CD4-positive, alpha-beta T cell treated with Interleukin-12 subunit alpha and Interleukin-12 subunit beta, for 1 hour (primary cell): ENCODE data around the gene ICA1L.
"Not testable (repeated sequence)": the region's sequence is repeated elsewhere in the genome, so short reads cannot be mapped to it uniquely, and the experiment has no call there.

Experiments used
- DNase-seq: peaks from one replicate; pipeline ENCODE4 v3.0.0-alpha.2; 2020

ICA1L gene

GRCh38 chr2:202847693-202848524 lies 23.7 kb downstream of the ICA1L start:
- no peak for DNase-seq

- DNase-seq, result no peak
Observed at GRCh38 chr2:202844656-202845055, 26.9 kb downstream of the ICA1L start.

GRCh38 chr2:202842690-202843089 lies 28.9 kb downstream of the ICA1L start:
- DNase-seq, result no peak

GRCh38 chr2:202841090-202841867 lies 30.3 kb downstream of the ICA1L start:
- DNase-seq, result no peak

- DNase-seq, result peak; percentile 55
Observed at GRCh38 chr2:202831242-202832220, 40.0 kb downstream of the ICA1L start.

- DNase-seq, result no peak
Observed at GRCh38 chr2:202824901-202825300, 46.7 kb downstream of the ICA1L start.

GRCh38 chr2:202822411-202822810 lies 49.2 kb downstream of the ICA1L start:
- no peak for DNase-seq

- no peak for DNase-seq
Observed at GRCh38 chr2:202821206-202822160, 50.1 kb downstream of the ICA1L start.

- no peak for DNase-seq
Observed at GRCh38 chr2:202818321-202818720, 53.2 kb downstream of the ICA1L start.

- no peak for DNase-seq
Observed at GRCh38 chr2:202817771-202818170, 53.8 kb downstream of the ICA1L start.

- no peak for DNase-seq
Observed at GRCh38 chr2:202815548-202816360, 55.8 kb downstream of the ICA1L start.

GRCh38 chr2:202814226-202814625 lies 57.3 kb downstream of the ICA1L start:
- DNase-seq, result no peak

GRCh38 chr2:202813387-202813786 lies 58.2 kb downstream of the ICA1L start:
- DNase-seq, result no peak

- DNase-seq, result no peak
Observed at GRCh38 chr2:202808754-202809153, 62.8 kb downstream of the ICA1L start.

GRCh38 chr2:202807431-202808138 lies 64.0 kb downstream of the ICA1L start:
- DNase-seq, result not testable (repeated sequence)

- not testable (repeated sequence) for DNase-seq
Observed at GRCh38 chr2:202805911-202806310, 65.7 kb downstream of the ICA1L start.

GRCh38 chr2:202797944-202798343 lies 73.6 kb downstream of the ICA1L start:
- no peak for DNase-seq

GRCh38 chr2:202790676-202791075 lies 80.9 kb downstream of the ICA1L start:
- DNase-seq, result no peak

GRCh38 chr2:202786842-202787241 lies 84.7 kb downstream of the ICA1L start:
- DNase-seq, result no peak

GRCh38 chr2:202782940-202783558 lies 88.5 kb downstream of the ICA1L start:
- DNase-seq, result no peak
